ENCODE data around the gene MSI1.

DNA sequence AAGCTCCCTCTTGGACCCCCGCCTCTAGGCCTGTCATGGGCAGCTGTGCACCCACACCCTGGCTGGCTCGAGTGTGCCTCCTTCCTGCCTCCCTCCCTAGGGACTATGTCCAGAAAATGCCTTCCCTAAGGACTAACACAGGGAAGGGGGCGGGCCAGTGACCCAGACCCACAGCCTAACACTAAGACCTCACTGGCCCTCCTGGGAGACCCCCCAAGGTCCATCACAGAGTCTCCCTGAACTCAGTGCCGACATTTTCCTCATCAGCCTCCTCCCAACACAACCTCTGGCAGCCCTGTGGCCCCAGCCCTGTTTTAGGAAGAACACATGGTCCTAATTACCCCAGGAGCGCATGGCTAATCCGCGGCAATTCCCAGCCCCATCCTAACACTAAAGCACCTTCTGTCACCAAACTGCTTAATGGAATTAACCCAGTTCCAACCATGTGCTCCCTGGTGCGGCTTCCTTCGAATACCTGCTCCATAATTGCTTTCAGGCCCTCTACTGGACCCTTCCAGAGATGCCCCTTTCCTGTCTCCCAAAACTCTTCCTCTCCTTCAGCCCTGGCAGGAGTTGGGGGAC is 5.6 kb downstream of the MSI1 start:
- TF ChIP-seq, protein P1, sequence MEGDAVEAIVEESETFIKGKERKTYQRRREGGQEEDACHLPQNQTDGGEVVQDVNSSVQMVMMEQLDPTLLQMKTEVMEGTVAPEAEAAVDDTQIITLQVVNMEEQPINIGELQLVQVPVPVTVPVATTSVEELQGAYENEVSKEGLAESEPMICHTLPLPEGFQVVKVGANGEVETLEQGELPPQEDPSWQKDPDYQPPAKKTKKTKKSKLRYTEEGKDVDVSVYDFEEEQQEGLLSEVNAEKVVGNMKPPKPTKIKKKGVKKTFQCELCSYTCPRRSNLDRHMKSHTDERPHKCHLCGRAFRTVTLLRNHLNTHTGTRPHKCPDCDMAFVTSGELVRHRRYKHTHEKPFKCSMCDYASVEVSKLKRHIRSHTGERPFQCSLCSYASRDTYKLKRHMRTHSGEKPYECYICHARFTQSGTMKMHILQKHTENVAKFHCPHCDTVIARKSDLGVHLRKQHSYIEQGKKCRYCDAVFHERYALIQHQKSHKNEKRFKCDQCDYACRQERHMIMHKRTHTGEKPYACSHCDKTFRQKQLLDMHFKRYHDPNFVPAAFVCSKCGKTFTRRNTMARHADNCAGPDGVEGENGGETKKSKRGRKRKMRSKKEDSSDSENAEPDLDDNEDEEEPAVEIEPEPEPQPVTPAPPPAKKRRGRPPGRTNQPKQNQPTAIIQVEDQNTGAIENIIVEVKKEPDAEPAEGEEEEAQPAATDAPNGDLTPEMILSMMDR (conservative IDR thresholded peaks at IDR 0.05; ENCODE audit: low read depth in 2 of 2): no peak
- TF ChIP-seq POLR2AphosphoS5 (IDR thresholded peaks at IDR 0.05; ENCODE audit: low read depth): no peak
- no peak for TF ChIP-seq JUNB (IDR thresholded peaks at IDR 0.05; ENCODE audit: unreplicated experiment)
- TF ChIP-seq, protein P2, sequence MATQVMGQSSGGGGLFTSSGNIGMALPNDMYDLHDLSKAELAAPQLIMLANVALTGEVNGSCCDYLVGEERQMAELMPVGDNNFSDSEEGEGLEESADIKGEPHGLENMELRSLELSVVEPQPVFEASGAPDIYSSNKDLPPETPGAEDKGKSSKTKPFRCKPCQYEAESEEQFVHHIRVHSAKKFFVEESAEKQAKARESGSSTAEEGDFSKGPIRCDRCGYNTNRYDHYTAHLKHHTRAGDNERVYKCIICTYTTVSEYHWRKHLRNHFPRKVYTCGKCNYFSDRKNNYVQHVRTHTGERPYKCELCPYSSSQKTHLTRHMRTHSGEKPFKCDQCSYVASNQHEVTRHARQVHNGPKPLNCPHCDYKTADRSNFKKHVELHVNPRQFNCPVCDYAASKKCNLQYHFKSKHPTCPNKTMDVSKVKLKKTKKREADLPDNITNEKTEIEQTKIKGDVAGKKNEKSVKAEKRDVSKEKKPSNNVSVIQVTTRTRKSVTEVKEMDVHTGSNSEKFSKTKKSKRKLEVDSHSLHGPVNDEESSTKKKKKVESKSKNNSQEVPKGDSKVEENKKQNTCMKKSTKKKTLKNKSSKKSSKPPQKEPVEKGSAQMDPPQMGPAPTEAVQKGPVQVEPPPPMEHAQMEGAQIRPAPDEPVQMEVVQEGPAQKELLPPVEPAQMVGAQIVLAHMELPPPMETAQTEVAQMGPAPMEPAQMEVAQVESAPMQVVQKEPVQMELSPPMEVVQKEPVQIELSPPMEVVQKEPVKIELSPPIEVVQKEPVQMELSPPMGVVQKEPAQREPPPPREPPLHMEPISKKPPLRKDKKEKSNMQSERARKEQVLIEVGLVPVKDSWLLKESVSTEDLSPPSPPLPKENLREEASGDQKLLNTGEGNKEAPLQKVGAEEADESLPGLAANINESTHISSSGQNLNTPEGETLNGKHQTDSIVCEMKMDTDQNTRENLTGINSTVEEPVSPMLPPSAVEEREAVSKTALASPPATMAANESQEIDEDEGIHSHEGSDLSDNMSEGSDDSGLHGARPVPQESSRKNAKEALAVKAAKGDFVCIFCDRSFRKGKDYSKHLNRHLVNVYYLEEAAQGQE (IDR thresholded peaks at IDR 0.05; ENCODE audit: unreplicated experiment): no peak
- no peak for TF ChIP-seq EZH2 (IDR thresholded peaks at IDR 0.05; ENCODE audit: low read depth, unreplicated experiment)
- TF ChIP-seq EZH2phosphoT487 (IDR thresholded peaks at IDR 0.05; ENCODE audit: unreplicated experiment): no peak
- no peak for TF ChIP-seq CREB1 (CRISPR knock-in tag; IDR thresholded peaks at IDR 0.05; ENCODE audit: low read depth)
- TF ChIP-seq, protein P3, sequence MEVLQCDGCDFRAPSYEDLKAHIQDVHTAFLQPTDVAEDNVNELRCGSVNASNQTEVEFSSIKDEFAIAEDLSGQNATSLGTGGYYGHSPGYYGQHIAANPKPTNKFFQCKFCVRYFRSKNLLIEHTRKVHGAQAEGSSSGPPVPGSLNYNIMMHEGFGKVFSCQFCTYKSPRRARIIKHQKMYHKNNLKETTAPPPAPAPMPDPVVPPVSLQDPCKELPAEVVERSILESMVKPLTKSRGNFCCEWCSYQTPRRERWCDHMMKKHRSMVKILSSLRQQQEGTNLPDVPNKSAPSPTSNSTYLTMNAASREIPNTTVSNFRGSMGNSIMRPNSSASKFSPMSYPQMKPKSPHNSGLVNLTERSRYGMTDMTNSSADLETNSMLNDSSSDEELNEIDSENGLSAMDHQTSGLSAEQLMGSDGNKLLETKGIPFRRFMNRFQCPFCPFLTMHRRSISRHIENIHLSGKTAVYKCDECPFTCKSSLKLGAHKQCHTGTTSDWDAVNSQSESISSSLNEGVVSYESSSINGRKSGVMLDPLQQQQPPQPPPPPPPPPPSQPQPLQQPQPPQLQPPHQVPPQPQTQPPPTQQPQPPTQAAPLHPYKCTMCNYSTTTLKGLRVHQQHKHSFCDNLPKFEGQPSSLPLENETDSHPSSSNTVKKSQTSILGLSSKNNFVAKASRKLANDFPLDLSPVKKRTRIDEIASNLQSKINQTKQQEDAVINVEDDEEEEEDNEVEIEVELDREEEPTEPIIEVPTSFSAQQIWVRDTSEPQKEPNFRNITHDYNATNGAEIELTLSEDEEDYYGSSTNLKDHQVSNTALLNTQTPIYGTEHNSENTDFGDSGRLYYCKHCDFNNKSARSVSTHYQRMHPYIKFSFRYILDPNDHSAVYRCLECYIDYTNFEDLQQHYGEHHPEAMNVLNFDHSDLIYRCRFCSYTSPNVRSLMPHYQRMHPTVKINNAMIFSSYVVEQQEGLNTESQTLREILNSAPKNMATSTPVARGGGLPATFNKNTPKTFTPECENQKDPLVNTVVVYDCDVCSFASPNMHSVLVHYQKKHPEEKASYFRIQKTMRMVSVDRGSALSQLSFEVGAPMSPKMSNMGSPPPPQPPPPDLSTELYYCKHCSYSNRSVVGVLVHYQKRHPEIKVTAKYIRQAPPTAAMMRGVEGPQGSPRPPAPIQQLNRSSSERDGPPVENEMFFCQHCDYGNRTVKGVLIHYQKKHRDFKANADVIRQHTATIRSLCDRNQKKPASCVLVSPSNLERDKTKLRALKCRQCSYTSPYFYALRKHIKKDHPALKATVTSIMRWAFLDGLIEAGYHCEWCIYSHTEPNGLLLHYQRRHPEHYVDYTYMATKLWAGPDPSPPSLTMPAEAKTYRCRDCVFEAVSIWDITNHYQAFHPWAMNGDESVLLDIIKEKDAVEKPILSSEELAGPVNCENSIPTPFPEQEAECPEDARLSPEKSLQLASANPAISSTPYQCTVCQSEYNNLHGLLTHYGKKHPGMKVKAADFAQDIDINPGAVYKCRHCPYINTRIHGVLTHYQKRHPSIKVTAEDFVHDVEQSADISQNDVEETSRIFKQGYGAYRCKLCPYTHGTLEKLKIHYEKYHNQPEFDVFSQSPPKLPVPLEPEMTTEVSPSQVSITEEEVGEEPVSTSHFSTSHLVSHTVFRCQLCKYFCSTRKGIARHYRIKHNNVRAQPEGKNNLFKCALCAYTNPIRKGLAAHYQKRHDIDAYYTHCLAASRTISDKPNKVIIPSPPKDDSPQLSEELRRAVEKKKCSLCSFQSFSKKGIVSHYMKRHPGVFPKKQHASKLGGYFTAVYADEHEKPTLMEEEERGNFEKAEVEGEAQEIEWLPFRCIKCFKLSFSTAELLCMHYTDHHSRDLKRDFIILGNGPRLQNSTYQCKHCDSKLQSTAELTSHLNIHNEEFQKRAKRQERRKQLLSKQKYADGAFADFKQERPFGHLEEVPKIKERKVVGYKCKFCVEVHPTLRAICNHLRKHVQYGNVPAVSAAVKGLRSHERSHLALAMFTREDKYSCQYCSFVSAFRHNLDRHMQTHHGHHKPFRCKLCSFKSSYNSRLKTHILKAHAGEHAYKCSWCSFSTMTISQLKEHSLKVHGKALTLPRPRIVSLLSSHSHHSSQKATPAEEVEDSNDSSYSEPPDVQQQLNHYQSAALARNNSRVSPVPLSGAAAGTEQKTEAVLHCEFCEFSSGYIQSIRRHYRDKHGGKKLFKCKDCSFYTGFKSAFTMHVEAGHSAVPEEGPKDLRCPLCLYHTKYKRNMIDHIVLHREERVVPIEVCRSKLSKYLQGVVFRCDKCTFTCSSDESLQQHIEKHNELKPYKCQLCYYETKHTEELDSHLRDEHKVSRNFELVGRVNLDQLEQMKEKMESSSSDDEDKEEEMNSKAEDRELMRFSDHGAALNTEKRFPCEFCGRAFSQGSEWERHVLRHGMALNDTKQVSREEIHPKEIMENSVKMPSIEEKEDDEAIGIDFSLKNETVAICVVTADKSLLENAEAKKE (CRISPR knock-in tag; IDR thresholded peaks at IDR 0.05): no peak
- TF ChIP-seq, protein P4, sequence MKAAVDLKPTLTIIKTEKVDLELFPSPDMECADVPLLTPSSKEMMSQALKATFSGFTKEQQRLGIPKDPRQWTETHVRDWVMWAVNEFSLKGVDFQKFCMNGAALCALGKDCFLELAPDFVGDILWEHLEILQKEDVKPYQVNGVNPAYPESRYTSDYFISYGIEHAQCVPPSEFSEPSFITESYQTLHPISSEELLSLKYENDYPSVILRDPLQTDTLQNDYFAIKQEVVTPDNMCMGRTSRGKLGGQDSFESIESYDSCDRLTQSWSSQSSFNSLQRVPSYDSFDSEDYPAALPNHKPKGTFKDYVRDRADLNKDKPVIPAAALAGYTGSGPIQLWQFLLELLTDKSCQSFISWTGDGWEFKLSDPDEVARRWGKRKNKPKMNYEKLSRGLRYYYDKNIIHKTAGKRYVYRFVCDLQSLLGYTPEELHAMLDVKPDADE (IDR thresholded peaks at IDR 0.05): no peak
